Transverse colon (tissue), 4 donors: Measurements from ENCODE around the gene FCN3. TPM values are rescaled to one million over a fixed set of nuclear protein-coding genes. Genes with fewer than 3 reads are reported as not detected.
A peak's percentile ranks its signal among the peaks of the same experiment; 100 is the strongest.

Experiments
- DNase-seq: peaks from one replicate; pipeline ENCODE4 v3.0.0-alpha.2; 2019
- H3K27ac ChIP-seq, 4 donors: fragments of 200-600 bp; sonication (generic); 2 replicates each; pipeline ENCODE4 v1.5.1; 2016 to 2018; ENCODE audit warnings: inconsistent platforms in 4 of 4
- H3K27me3 ChIP-seq: fragments of 200-600 bp; sonication (generic); 2 replicates; pipeline ENCODE4 v1.5.1; 2017; ENCODE audit warnings: inconsistent platforms
- H3K36me3 ChIP-seq, 4 donors: fragments of 200-600 bp; sonication (generic); 2 replicates each; pipeline ENCODE4 v1.5.1; 2017 to 2019; ENCODE audit warnings: inconsistent platforms in 4 of 4
- H3K4me1 ChIP-seq, 4 donors: fragments of 200-600 bp; sonication (generic); 2 replicates each; pipeline ENCODE4 v1.5.1; 2017 to 2020; ENCODE audit warnings: inconsistent platforms in 4 of 4
- H3K4me3 ChIP-seq, 4 donors: fragments of 200-600 bp; sonication (generic); 1 replicate in 1 of 4; 2 replicates in 3 of 4; pipeline versions ENCODE4 v1.5.1 to v1.6.1; 2017 to 2019; ENCODE audit warnings: inconsistent platforms in 4 of 4
- H3K9me3 ChIP-seq, 2 donors: fragments of 200-600 bp; sonication (generic); 2 replicates each; pipeline ENCODE4 v1.5.1; 2017 to 2019; ENCODE audit warnings: inconsistent platforms in 2 of 2
- EP300 ChIP-seq: sonication (generic); formaldehyde crosslinking; IDR thresholded peaks from one replicate; pipeline ENCODE4 v1.6.1; 2017; ENCODE audit warnings: antibody characterized with exemption, low read depth
- POLR2A ChIP-seq: fragments of 450-650 bp; IDR thresholded peaks from one replicate; pipeline ENCODE4 v1.6.1; 2016; ENCODE audit warnings: antibody characterized with exemption, mild to moderate bottlenecking, moderate library complexity
- POLR2AphosphoS5 ChIP-seq, 3 donors: sonication (generic); formaldehyde crosslinking; IDR thresholded peaks; one replicate each; pipeline ENCODE4 v1.6.1; 2016; ENCODE audit warnings: antibody characterized with exemption in 3 of 3
- WGBS, 2 donors: methylation state at CpG; one replicate each; pipeline ENCODE4 v1.1.5; 2018; ENCODE audit warnings: low coverage in 1 of 2; 5-methylcytosine and 5-hydroxymethylcytosine counted together
- in situ Hi-C, 4 donors: fragments of 200-750 bp; cut with MboI; loops; one replicate each; pipeline versions ENCODE4 v1.15.0 to v1.15.1; 2017; ENCODE audit warnings: low sequenced_read_pairs in 3 of 4, low pct_ligation_motif_present in 1 of 4, low pct_unique_long_range_greater_than_20kb in 1 of 4
- intact Hi-C: fragments of 100-400 bp; cut with DNase I; formaldehyde crosslinking; loops from one replicate; pipeline ENCODE4 v1.15.1; 2023; ENCODE audit warnings: low total_unique reads
- total RNA-seq, 4 donors: library from RNA; depleted of rRNA; stranded (reverse); fragments of >200 nt; gene quantifications; one replicate each; pipeline ENCODE4 v1.1.0, GENCODE V29; 2016
- TF ChIP-seq, protein P1 (sequence below), 5 experiments: fragments of 200-600 bp in 3 of 5; fragments of 450-650 bp in 2 of 5; sonication (generic) in 3 of 5; IDR thresholded peaks; 1 replicate in 2 of 5; 2 replicates in 3 of 5; pipeline ENCODE4 v1.5.1; 2016 to 2017; ENCODE audit warnings: antibody characterized with exemption in 5 of 5, inconsistent platforms in 3 of 5, mild to moderate bottlenecking in 2 of 5, moderate library complexity in 1 of 5

FCN3 gene
- total RNA-seq, 4 donors from 2014 or later = 1.2 to 1.9 TPM; not detected in 2

DNA sequence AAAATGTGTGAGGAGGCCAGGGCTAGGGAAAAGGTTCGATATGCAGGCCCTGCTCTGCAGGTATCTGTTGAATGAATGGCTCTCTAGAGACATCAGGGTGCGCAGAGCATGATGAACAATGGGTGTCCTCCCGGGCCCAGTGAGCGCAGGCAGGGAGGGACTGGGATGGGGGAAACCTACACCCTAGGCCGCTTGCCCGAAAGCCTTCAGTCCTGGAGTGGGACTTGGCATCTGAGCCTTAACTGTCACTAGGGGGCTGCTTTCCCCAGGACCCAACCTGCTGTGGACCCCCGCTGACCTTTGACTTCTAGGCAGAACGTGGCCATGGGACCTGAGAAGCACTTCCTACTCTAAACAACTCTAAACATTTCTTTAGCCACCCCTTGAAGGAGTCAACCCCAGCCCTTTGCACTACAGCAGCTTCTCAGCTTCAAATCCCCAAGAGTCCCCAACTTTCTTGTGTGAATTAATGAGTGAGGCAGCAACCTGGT is 7.4 kb downstream of the FCN3 start:
- H3K36me3 ChIP-seq = no peaks in the 10 kb centered on the region
- in situ Hi-C loops (no loop called here), intact Hi-C loops (no loop called here)
- H3K4me3 ChIP-seq = peak overlapping the region; percentile 64 to 84 (median 75)
- TF ChIP-seq POLR2A (no peak), EP300 (no peak)
- TF ChIP-seq, protein P1, sequence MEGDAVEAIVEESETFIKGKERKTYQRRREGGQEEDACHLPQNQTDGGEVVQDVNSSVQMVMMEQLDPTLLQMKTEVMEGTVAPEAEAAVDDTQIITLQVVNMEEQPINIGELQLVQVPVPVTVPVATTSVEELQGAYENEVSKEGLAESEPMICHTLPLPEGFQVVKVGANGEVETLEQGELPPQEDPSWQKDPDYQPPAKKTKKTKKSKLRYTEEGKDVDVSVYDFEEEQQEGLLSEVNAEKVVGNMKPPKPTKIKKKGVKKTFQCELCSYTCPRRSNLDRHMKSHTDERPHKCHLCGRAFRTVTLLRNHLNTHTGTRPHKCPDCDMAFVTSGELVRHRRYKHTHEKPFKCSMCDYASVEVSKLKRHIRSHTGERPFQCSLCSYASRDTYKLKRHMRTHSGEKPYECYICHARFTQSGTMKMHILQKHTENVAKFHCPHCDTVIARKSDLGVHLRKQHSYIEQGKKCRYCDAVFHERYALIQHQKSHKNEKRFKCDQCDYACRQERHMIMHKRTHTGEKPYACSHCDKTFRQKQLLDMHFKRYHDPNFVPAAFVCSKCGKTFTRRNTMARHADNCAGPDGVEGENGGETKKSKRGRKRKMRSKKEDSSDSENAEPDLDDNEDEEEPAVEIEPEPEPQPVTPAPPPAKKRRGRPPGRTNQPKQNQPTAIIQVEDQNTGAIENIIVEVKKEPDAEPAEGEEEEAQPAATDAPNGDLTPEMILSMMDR (IDR thresholded peaks at IDR 0.05) = no peak
- H3K4me1 ChIP-seq = peaks cover 15 to 34% (median 18%) of the 10 kb centered on the region in 4 donors
- H3K9me3 ChIP-seq = no peaks in the 10 kb centered on the region
- no peak for DNase-seq
- H3K27ac ChIP-seq = peak overlapping the region; percentile 94 to 99 (median 98)
- 53% methylated on average over 8 of the region's 8 CpGs; no CpG with 5 or more reads in 1 of the 2 donors for WGBS, 2 donors
- no peaks in the 10 kb centered on the region for H3K27me3 ChIP-seq

DNA sequence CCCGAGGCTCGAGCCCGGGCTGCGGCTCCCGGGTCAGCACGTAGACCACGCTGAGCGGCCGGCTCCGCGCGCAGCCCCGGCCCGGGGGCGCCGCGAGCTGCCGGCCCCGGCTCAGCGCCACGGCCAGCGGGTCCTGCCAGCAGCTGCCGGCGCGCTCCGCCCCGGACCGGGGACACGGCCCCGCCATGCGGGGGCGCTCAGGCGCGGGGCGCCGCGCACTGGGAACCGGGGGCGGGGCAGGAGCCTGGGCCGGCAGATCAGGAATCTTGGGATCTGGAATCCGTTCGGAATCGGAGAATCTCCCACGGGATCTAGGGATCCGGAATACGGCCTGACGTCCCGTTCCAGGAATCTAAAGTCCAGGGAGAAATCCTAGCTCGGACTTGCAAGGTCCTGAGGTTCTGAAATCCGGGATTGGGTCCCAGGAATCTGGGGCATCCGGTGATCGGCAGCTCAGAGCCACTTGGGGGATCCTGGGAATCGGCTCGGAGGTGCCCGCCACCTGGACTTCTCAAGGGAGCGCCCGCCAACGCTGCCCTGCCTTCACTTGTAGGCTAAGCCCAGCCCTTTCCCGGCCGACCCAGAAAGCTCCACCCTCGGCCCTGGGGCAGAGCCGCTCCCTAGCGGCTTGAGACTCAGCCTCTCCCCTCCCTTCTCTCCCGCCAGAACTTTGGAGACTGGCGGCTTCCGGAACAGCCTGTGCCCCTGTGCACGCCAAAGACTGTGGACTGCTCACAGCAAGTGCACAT is 8.0 kb downstream of the FCN3 start, which contains the start of gene MAP3K6:
Gene MAP3K6 (minus strand): TSS at position 551 of the 749 bp plus-strand sequence. CDS start 364 bp downstream, at position 187.
- Histone ChIP-seq H3K4me1 (peaks cover 15 to 34% (median 18%) of the 10 kb centered on the region in 4 donors), H3K36me3 (no peaks in the 10 kb centered on the region), H3K27ac (peak within 1 kb of the TSS; percentile 94 to 99 (median 98)), H3K9me3 (no peaks in the 10 kb centered on the region), H3K4me3 (peak within 1 kb of the TSS; percentile 64 to 84 (median 75)), H3K27me3 (no peaks in the 10 kb centered on the region)
- peak; percentile 90 for DNase-seq
- intact Hi-C loops = no loop called here
- in situ Hi-C loops = no loop called here
- peak; percentile 70 to 86 (median 86) for TF ChIP-seq POLR2AphosphoS5 (IDR thresholded peaks at IDR 0.05)
- TF ChIP-seq, protein P1 (IDR thresholded peaks at IDR 0.05) = peak in 4 of 5 experiments; percentile 12 to 30 (median 24)
- peak; percentile 86 for TF ChIP-seq POLR2A
- TF ChIP-seq EP300 = no peak
- WGBS, 2 donors = 4% methylated on average over 21 of the region's 67 CpGs; no CpG with 5 or more reads in 1 of the 2 donors

DNA sequence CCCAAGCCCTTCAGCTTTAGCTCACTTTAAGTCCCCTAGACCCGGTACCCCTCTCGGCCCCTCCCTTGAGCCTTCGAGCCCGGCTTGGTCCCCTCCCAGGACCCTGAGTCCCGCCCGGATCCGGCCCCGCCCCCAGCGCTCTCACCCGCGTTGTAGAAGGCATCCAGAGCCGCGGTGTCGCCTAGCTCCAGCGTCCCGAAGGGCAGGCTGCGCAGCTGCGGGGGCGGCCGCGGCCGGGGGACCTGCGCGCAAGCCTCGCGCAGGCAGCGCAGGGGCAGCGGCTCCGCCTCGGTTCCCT is 8.6 kb downstream of the FCN3 start:
- H3K27ac ChIP-seq = peak overlapping the region; percentile 94 to 99 (median 98)
- H3K27me3 ChIP-seq = no peaks in the 10 kb centered on the region
- in situ Hi-C loops (no loop called here), intact Hi-C loops (no loop called here)
- H3K9me3 ChIP-seq = no peaks in the 10 kb centered on the region
- TF ChIP-seq EP300 (no peak), POLR2A (no peak), POLR2AphosphoS5 (IDR thresholded peaks at IDR 0.05) (peak in 1 of 3 donors; percentile 31)
- TF ChIP-seq, protein P1 (IDR thresholded peaks at IDR 0.05) = no peak
- 0% methylated on average over 16 of the region's 30 CpGs; no CpG with 5 or more reads in 1 of the 2 donors for WGBS, 2 donors
- DNase-seq = peak; percentile 86
- no peaks in the 10 kb centered on the region for H3K36me3 ChIP-seq
- H3K4me1 ChIP-seq = peaks cover 15 to 34% (median 18%) of the 10 kb centered on the region in 4 donors
- peak overlapping the region; percentile 50 to 84 (median 68) for H3K4me3 ChIP-seq

DNA sequence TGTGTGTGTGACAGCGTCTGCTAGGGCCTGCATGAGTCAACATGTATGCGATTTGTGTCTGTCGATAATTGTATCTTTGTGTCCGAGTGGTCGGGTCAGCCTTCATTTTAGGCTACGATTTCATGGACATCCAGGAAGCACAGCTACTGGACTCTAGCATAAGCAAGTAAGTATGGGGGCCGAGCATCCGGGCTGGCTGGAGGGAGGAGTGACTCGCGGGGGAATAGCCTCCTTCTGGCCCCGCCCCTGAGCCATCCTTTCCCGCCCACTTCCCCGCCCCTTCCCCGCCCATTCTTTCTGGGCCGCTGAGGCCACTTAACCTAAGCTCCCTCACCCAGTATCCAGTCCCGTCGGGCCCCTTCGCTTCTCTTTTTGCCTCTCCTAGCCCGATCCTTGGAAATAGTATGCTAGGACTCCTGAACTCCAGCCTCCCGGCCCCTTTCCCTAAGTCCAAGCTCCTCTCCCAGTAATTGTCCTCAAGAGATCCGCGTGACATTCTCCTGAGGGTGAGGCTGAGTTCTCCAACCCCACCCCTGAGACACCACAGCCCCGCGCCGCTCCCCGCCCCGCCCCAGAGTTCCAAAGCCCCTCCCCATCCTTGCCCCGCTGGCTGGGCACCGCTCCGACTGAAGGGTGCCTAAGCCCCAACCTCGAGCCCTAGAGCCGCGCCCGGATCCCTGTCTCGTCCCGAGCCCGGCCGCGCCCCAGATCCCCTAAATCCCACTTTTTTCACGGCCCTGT is 9.1 kb downstream of the FCN3 start:
- Histone ChIP-seq H3K9me3 (no peaks in the 10 kb centered on the region), H3K27me3 (no peaks in the 10 kb centered on the region), H3K4me1 (peaks cover 15 to 35% (median 19%) of the 10 kb centered on the region in 4 donors), H3K27ac (peak overlapping the region; percentile 94 to 99 (median 98)), H3K36me3 (no peaks in the 10 kb centered on the region), H3K4me3 (peak overlapping the region; percentile 50 to 84 (median 68))
- intact Hi-C loops = no loop called here
- WGBS, 2 donors = 6% methylated on average over 39 of the region's 40 CpGs; no CpG with 5 or more reads in 1 of the 2 donors
- in situ Hi-C loops = no loop called here
- DNase-seq = peak; percentile 91
- TF ChIP-seq, protein P1 (IDR thresholded peaks at IDR 0.05) = no peak
- TF ChIP-seq POLR2AphosphoS5 (IDR thresholded peaks at IDR 0.05) (peak; percentile 52 to 68 (median 58)), POLR2A (peak; percentile 67)
